Activated T-cell treated with anti-CD3 and anti-CD28 coated beads, Interleukin-2, amount 50 U/mL, for 48 hours (primary cell): ENCODE results near the gene CNGA3.

ENCODE experiments used
- DNase-seq, 2 experiments: peaks; one replicate each; pipeline ENCODE4 v3.0.0-alpha.2; 2020

CNGA3 gene

DNA sequence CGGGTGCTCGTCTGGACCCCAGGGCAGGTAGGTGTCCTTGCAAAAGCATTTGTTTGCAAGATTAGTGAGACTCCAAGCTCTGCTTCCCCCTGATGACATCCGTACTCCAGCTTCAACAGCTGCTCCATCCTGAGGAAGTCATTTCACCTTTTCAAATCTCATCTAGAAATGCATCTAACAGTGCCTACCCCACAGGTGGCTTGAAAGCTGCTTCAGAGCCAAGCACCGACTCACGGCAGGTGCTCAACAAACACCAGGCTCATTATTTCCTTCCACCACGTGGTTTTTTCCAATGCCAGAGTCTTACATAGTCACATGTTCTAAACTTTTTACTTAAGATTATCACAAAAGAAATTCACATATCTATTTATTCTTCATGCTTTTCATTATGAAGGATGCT is 31.9 kb downstream of the CNGA3 start:
- no peak for DNase-seq

DNA sequence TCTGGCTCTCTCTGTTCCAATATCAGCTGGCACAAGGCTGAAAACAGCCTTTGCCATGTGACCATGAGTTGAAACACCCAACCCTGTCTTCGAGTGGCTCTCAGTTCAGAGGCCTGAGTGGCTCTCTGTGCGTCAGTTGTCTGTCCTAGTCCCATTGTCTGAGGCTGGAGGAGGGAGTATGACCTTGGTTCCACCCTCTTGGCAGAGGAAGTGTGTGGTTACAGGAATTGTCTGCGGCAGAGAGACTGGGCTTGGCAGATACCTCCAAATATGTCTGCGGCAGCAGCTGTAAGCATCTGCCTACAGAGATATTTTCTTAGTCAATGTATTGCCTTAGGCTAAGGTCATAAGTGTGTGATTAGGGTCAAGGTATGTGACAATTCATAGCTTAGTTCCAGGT is 32.6 kb downstream of the CNGA3 start:
- no peak for DNase-seq

DNA sequence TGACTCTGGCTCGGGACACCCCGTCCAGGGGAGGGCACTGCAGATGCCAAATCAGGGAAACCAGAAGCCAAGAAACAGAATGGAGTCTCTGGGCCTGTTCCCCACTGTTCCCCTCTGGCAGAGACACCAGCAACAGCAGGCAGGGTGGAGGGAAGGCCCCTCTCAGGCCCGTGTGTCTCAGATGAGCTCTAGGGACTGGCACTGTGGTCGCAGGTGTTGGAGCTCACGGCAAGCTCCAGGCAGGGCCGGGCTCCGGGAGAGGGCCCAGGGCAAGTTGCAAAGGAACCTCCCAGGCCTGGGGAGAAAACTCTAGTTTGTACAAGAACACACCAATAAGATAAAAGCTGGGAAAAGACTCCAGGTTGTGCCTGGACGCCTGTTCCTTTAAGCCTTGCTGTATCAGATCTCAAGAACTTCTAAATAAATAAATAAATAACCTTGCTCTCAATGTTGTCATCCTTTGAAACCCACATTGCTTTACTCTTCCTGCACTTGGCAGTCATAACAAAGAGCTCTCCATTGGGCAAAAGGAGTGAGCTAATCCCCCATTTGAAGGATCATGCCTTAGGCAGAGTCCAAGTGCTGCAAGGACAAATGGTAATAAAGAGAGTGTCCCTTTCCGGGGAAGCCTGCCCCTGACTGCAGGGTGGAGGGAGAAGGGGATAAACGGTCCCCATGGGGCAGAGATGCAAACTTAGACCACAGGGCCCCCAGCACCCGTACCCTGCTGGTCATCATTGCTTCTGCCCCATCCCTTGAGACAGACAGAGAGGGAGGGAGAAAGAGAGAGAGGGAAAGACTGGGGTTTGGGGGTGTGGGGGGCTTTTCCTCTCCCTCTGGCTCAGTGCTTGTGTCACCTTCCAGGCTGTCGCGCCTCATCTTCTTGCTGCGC is 33.3 kb downstream of the CNGA3 start:
- DNase-seq = no peak

DNA sequence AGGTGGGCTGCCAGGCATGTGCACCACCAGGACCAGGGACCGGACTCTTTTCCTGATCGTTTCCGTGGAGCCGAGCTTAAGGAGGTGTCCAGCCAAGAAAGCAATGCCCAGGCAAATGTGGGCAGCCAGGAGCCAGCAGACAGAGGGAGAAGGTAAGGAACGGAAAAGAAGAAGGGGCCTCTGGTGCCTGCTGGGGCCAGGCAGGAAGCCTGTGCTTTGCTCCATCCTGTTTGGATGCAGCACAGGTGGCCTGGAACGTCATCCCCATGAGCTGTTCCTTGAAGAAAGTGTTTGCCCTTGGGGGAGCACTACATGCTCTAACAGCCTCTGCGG is 33.9 kb downstream of the CNGA3 start:
- no peak for DNase-seq

DNA sequence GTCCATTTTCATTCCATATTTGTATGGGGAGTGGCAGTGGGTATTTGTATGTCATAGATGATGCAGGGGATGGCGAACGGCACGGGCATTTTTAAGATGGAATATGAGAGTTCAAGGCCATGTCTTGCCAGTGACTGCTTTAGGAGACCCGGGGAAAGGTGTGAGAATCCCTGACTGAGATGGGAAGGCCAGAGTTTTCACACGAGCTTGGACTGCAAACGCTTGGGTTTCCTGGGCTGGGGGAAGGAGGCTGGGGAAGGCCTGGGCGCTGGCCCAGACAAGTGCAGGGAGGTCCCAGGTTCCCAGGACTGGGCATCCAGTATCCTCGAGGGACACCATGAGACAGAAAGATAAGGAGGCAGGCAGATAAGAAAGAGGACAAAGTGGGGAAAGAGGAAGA is 35.2 kb downstream of the CNGA3 start:
- no peak for DNase-seq

DNA sequence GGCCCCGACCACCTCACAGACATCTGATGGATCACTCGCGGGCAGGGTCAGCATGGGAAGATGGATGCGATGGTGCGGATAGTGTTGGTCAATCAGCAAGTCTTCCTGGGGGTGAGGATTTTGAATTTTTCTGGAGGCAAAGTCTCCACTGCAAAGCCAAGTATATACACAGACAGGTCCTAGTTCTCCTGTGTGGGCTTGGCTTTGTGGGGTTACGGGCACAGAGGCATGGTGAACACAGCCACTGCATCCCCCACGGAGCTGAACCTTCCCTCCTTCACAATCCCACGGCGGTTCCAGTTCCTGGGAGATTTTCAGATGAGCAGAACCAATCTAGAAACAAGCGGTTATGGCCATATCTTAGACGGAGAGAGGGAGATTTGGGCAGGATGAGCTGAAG is 35.8 kb downstream of the CNGA3 start:
- no peak for DNase-seq

DNA sequence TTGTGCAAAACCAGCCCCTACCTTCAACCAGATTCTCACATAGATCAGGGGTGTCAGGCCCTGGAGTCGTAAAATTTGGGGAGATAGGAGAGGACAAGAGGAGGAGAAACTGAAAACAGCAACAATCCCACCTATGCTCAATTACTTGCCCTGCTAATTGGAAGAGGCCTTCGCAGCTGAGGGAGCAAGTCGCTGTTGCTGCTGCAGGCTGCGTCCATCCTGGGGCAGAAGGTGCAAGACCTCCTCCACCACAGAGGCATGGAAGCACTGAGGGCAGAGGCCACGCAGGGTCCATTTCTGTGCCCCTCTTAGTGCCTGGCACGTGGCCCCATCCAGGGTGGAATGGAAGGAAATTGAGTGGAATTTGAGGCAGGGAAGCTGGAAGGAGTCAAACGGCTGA is 36.5 kb downstream of the CNGA3 start:
- DNase-seq = no peak

DNA sequence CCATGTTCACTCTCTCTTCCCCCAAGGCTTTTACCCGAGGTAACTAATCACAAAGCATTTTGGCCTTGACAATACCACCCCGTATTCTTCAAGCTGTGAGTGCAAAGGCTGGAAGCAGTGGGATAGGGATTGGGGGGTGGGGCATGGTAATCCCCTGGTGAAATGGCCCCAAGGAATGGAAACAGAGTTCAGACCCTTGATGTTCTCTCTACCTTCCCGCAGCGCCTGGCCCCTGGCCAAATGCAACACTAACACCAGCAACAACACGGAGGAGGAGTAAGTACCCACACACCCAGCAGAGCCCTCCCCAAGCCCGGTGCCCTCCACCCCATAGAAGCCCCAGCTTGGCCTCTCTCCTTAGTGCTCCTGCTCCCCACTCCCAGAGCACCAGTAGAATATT is 36.9 kb downstream of the CNGA3 start:
- DNase-seq = no peak

DNA sequence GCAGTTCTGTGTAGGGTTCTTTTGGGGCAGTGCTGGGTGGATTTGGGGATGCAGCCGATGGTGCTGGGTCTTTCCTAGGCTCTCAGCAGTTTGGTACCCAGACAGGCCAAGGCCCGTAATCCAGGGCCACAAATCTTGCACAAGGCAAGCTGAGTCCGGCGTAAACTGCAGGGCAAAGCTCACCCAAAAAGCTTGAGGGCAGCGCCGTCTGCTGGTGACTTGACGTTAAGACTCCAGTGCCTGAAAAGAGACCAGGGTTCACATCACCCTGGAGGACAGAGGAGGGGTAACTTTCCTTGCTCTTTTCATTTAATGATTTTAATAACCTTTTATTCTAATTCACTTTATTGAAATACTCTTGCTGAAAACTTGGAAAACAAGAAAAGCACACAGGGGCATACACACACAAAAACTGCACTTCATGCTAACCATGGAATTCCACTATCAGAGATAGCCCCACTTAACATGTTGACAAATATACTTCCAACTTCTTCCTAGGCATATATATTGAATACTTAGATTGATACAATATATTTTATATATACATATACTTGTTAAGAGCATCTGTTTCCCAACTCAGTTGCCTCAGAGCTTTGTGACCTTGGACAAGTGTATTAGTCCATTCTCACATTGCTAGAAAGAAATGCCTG is 38.9 kb downstream of the CNGA3 start:
- peak; percentile 84 to 85 for DNase-seq

DNA sequence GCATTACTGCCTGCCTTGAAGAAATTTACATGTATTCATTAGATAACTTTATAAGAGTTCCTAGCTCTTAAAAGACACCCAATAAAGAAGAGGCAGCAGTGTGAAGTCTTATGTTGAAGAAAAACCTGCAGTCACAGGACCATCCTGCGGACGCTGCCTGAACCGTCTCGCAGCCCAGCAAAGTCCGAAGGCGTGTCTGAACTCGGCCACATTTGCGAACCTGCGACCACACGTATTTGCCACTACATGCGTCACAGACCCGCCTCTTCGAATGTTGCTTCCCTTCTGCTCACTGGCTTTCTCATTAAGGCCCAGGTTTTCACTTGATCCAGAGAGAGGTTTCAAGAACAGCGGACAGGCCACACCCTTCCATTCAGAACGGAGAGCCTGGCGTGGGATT is 41.2 kb downstream of the CNGA3 start:
- DNase-seq = peak in 1 of 2 experiments; percentile 2

DNA sequence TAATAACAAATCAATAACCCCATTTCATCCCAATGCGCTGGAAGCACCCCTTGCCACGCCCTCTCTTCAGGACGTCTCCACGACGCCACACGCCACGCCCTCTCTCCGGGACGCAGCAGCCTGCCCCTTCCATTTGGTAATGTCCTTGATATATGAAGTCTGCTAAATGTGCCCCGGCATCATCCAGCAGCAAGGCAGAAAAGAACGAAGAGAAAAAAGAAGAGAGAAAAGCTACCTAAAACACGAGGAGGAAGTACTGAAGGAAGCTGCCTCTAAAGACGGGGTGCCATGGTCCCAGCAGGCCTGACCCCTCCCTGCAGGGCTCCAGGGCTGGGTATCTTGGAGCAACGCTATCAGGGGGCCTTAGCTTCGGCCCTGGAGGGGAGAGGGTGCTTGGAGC is 41.8 kb downstream of the CNGA3 start:
- no peak for DNase-seq

DNA sequence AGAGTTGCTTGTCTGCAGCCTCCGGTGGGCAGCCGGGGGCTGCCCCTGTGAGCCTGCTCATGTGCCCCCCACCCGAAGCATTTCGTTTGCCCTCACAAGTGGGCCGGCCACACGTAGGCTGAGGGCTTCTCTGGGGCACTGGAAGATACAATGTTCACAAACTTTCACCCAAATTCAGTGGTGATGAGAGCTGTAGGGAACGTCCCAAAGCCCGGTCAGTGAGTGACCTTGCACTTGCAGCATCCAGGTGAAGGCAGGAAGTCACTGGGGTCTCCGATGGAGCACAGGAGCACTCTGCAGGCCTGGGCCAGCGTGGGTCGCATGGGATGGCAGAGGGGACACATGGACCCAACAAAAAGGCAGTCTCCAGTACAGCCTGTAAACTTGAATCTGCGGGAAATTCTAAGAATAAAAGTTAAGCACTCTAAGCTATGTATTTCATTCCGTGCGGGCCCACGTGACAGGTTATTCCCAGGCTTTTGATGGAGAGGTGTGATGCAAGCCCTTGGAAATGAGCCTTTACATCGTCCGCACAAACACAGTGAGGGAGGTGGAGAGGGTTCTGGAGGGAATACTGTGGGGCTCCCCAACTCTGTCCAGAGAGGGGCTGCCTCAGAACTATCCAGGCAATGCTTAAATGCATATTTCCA is 42.5 kb downstream of the CNGA3 start:
- DNase-seq = no peak

DNA sequence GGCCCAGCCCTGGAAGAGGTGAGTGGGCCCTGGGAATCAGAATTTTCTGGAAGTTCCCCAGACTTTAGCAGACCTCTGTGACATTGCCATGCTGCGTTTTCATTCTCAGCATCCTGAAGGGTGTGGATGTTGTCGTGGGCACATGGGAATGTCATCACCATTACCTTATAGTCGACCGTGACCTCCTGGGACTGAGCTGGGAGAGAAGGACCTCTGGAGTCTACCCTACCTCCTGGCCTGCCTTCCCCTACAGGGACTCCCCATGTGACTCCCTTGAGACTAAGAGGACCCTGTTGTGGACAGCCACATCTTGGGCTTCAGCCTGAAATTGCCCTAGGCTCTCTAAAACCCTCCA is 43.0 kb downstream of the CNGA3 start:
- no peak for DNase-seq

DNA sequence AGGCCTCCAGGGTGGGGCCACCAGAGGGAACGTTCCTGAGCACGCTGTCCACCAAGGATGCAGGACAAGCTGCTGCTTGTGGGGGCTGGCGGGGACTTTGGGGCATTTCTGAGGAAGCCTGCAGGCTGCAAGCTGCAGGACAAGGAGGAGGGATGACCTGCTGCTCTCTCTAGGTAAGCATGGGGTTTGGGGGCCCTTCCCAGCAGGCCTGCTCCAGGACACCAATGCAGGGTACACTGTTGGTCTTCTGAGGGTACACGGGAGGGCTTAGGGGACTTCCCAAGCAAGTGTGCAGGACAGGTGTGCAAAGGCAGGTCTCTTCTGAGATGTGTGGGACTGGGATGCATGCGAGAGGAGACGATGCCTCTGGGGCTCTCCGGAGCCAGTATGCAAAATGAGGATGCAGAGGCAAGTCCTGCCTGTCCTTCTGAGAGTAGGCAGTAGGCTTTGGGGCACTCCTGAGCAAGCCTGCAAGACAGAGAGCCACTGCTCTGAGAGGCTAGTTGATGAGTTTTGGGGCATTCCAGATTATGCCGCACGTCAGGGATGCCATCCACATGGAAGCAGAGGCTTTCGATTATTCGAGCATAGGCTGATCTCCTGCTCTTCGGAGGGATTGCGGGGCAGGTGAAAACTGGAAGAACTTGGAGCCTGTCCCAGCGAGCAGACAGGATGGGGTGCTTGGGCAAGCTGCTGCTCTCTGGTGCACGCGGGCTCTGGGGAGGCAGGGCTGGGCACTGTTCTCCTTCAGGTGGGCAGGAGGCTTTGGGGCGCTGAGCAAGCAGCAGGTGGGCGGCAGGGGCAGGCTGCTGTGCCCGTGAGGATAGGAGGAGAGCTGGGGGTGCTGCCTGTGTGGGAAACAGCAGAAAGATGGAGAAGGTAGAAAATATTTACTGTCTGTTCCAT is 44.6 kb downstream of the CNGA3 start:
- no peak for DNase-seq

DNA sequence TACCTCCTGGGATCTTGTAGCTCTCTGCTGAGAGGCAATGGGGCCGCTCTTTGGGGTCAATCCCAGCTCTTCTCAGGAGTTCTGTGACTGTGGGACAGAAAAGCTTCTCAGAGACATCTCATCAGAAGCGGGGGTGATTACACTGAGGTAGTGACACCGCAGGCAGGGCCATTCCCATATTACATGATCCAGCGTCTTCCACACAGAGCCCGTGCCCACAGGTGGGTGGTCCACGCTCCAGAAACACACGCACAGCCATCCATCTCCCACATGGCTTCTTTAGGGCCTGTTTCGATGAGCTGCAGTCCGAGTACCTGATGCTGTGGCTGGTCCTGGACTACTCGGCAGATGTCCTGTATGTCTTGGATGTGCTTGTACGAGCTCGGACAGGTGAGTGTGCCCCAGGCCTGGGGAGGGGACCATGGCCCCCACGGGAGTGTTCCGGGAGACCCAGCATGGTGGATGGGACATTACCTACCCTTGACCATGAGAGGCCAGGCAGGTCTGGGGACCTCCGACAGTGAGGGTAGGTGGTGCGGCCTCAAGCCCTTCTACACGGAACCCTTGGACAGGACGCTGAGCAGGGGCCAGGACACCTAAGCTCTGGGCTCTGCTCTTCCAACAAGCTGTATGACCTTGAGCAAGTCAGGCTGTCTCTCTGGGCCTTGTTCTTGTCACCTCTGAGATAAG is 45.5 kb downstream of the CNGA3 start:
- no peak for DNase-seq

DNA sequence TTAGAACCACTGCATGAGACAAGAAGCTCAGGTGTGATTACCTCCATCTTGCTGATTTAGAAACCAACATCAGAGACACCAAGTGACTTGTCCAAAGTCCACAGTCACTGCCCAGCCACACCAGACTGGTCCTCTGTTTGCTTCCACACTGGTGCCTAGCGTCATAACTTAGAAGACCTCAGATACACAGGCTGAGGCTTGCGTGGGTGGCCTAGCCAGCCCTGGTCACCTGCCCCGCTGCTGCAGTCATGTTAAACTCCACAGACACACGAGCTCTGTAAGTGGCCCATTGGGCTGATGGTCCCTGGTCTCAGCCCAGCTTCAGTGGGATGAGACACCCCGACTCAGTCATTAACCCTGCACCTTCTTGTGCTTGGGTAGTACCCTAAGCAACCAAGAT is 47.1 kb downstream of the CNGA3 start:
- no peak for DNase-seq

DNA sequence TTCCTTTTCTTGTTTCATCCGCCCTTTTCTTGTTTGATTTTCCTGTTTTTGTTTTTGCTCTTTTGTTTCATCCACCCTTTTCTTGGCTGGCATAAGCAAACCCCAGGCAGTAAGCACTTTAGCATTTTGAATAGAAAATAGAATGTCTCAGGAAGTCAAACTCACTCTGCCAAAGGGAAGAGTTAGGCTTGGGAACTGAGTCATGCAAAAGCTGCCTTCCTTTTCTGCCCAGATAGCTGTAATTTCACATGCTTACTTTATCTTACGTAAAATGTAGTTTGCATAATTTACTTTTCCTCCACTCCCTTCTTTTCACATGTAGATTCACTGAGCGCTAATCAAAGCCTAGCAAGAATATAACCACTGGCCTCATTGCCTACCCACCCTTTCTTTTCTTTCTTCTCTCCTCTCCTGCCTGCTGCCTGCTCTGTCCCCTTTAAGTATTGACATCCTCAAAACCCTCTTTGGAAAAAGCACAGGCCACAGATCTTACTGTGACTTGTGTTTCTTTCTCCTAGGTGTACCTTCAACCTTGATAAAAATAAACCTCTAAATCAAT is 48.4 kb downstream of the CNGA3 start:
- DNase-seq = no peak

DNA sequence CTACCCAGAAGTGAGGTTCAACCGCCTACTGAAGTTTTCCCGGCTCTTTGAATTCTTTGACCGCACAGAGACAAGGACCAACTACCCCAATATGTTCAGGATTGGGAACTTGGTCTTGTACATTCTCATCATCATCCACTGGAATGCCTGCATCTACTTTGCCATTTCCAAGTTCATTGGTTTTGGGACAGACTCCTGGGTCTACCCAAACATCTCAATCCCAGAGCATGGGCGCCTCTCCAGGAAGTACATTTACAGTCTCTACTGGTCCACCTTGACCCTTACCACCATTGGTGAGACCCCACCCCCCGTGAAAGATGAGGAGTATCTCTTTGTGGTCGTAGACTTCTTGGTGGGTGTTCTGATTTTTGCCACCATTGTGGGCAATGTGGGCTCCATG is 49.7 kb downstream of the CNGA3 start:
- no peak for DNase-seq

DNA sequence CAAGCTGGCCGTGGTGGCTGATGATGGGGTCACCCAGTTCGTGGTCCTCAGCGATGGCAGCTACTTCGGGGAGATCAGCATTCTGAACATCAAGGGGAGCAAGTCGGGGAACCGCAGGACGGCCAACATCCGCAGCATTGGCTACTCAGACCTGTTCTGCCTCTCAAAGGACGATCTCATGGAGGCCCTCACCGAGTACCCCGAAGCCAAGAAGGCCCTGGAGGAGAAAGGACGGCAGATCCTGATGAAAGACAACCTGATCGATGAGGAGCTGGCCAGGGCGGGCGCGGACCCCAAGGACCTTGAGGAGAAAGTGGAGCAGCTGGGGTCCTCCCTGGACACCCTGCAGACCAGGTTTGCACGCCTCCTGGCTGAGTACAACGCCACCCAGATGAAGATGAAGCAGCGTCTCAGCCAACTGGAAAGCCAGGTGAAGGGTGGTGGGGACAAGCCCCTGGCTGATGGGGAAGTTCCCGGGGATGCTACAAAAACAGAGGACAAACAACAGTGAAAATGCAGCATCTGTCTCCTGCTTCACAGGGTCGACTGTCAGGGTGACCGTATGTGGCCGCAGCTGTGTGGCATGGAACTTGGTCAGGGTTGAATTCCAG is 50.6 kb downstream of the CNGA3 start:
- DNase-seq = no peak

DNA sequence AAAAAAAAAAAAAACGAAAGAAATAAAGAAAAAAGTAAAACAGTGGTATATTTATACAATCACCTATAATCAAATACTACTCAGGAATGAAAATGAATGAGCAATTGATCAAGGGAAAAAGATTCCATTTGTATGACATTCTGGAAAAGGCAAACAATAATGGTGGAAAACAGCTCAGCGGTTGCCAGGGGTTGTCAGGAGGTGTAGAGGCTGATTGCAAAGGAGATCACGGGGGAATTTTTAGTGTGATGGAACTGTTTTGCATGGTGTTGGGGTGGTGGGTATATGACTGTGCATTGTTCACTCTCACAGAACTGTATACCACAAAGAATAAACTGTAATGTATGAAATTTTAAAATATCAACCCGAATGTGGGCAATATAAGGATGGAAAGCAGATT is 52.9 kb downstream of the CNGA3 start:
- no peak for DNase-seq

DNA sequence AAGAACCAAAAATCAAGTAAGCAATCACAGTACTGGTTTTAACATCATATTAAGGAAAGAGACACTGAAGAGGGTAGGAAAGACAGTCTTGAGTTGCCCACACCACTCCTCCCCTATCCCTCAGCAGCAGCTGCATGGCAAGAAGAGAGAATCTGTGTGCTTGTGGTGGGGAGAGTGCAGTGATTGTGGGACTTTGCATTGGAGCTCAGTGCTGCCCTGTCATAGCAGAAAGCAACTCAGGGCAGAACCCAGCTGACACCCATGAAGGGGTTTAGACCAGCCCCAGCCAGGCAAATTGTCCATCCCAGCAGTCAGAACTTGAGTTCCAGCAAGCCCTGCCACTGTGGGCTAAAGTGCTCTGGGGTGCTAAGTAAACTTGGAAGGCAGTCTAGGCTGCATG is 57.6 kb downstream of the CNGA3 start:
- DNase-seq = peak in 1 of 2 experiments; percentile 11
